ENCODE results near the gene BMI1. TPM values are rescaled to one million over a fixed set of nuclear protein-coding genes. Genes with fewer than 3 reads are reported as not detected.

BMI1 gene
- total RNA-seq, 1 experiment from 2014 or later: 81.1 TPM

- no peak overlapping the region for H3K9ac ChIP-seq (ENCODE audit: low read length)
- ChIA-PET RAD21 (ENCODE audit: low non-redundant PET in 1 of 2, low total read pairs in 2 of 2, uncharacterized antibody in 2 of 2, unreplicated experiment in 2 of 2) (no interaction called here), POLR2A (no interaction called here), CTCF (no interaction called here)
- ATAC-seq (no peak), DNase-seq (ENCODE audit: low read depth, low spot score) (no peak)
- H3K4me2 ChIP-seq (ENCODE audit: low read length): no peak overlapping the region
- intact Hi-C loops (cut with micrococcal nuclease): no loop called here
- H4K20me1 ChIP-seq (ENCODE audit: insufficient read depth): no peaks in the 10 kb centered on the region
- no peaks in the 10 kb centered on the region for H3K9me2 ChIP-seq (ENCODE audit: insufficient read depth)
- no peaks in the 10 kb centered on the region for H3K36me3 ChIP-seq (ENCODE audit: control insufficient read depth in 1 of 2, insufficient read depth in 2 of 2, low read length in 2 of 2)
- no peak overlapping the region for H3K4me3 ChIP-seq (replicated peaks in 1 of 2; ENCODE audit: low read depth in 1 of 2, low read length in 2 of 2)
- no peak for TF ChIP-seq CEBPB (IDR thresholded peaks at IDR 0.05; ENCODE audit: low read depth)
- no peak for TF ChIP-seq TCF7L2 (IDR thresholded peaks at IDR 0.05; ENCODE audit: borderline replicate concordance, extremely low read depth, insufficient read depth, insufficient read length)
- no peak for TF ChIP-seq CTCF (IDR thresholded peaks at IDR 0.05 in 2 of 3, conservative IDR thresholded peaks at IDR 0.05 in 1 of 3; ENCODE audit: borderline replicate concordance in 1 of 3, insufficient read depth in 1 of 3, low read depth in 2 of 3, low read length in 2 of 3)
- no peak for TF ChIP-seq POLR2A (IDR thresholded peaks at IDR 0.05; ENCODE audit: borderline replicate concordance, extremely low read depth, insufficient read depth, insufficient read length)
- no peak for TF ChIP-seq EZH2 (IDR thresholded peaks at IDR 0.05)
- TF ChIP-seq CBX3 (IDR thresholded peaks at IDR 0.05; ENCODE audit: low read depth): no peak
- no peak for TF ChIP-seq RAD21 (IDR thresholded peaks at IDR 0.05; ENCODE audit: low read depth)
- TF ChIP-seq ZFX (IDR thresholded peaks at IDR 0.05): no peak
- TF ChIP-seq SIN3A (IDR thresholded peaks at IDR 0.05; ENCODE audit: low read depth): no peak
- TF ChIP-seq SRF (IDR thresholded peaks at IDR 0.05; ENCODE audit: low read depth): no peak
- no peak for TF ChIP-seq EGR1 (IDR thresholded peaks at IDR 0.05; ENCODE audit: low read depth)
- TF ChIP-seq EZH2phosphoT487 (IDR thresholded peaks at IDR 0.05; ENCODE audit: borderline replicate concordance): no peak
- no peak for TF ChIP-seq MAX (IDR thresholded peaks at IDR 0.05)
- TF ChIP-seq ELF1 (IDR thresholded peaks at IDR 0.05; ENCODE audit: borderline replicate concordance, low read depth): no peak
- TF ChIP-seq, protein P1, sequence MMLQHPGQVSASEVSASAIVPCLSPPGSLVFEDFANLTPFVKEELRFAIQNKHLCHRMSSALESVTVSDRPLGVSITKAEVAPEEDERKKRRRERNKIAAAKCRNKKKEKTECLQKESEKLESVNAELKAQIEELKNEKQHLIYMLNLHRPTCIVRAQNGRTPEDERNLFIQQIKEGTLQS (IDR thresholded peaks at IDR 0.05): no peak
- no peak for TF ChIP-seq POLR2AphosphoS5 (IDR thresholded peaks at IDR 0.05; ENCODE audit: low read depth, low read length)
- no peak for TF ChIP-seq FOSL1 (IDR thresholded peaks at IDR 0.05; ENCODE audit: low read depth)
- H3K79me2 ChIP-seq (ENCODE audit: insufficient read depth, low read length): no peaks in the 10 kb centered on the region
- no peak overlapping the region for H2AFZ ChIP-seq (ENCODE audit: low read depth, low read length, poor library complexity, severe bottlenecking)
- no peaks in the 10 kb centered on the region for H3K27me3 ChIP-seq (ENCODE audit: insufficient read depth, low read length)
- H3K4me1 ChIP-seq (ENCODE audit: control insufficient read depth in 1 of 2, insufficient read depth in 2 of 2, low read length in 2 of 2): no peaks in the 10 kb centered on the region
- no peaks in the 10 kb centered on the region for H3K9me3 ChIP-seq (ENCODE audit: control insufficient read depth in 1 of 2, insufficient read depth in 1 of 2, low read depth in 1 of 2, low read length in 2 of 2)
- BruUV-seq (replicated peaks): no TSS peak
- H3K27ac ChIP-seq (ENCODE audit: low read depth, low read length): no peak overlapping the region
Observed at GRCh38 chr10:22365233-22365632, 44.3 kb downstream of the BMI1 start.
